GM19193 (cell line): ENCODE results near the gene LRP5.

ENCODE experiments used
- POLR2A ChIP-seq: IDR thresholded peaks from 4 replicates; pipeline ENCODE4 v1.6.1; 2011; ENCODE audit not compliant: insufficient read depth, insufficient read length; ENCODE audit errors: extremely low read depth

LRP5 gene

GRCh38 chr11:68469122-68469521, 156.7 kb downstream of the LRP5 start:
- TF ChIP-seq POLR2A = no peak

DNA sequence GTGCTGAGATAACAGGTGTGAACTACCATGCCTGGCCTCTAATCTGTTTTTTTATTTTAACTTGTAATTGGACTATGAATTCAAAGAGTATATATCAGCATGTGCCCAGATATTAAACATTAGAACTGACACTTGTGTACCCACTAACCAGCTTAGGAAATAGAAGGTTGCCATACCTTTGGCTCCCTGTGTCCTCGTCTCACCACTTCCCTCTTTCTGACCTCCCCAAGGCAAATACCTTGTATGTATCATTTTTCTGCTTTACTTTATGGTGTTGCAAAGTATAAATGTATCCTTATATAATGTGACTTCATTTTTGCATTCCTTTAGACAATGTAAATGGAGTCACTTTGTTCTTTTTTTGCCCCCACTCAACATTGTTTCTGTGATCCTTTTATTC, 157.3 kb downstream of the LRP5 start:
- no peak for TF ChIP-seq POLR2A

- TF ChIP-seq POLR2A = no peak
Measured at GRCh38 chr11:68470304-68470811, 158.0 kb downstream of the LRP5 start.

DNA sequence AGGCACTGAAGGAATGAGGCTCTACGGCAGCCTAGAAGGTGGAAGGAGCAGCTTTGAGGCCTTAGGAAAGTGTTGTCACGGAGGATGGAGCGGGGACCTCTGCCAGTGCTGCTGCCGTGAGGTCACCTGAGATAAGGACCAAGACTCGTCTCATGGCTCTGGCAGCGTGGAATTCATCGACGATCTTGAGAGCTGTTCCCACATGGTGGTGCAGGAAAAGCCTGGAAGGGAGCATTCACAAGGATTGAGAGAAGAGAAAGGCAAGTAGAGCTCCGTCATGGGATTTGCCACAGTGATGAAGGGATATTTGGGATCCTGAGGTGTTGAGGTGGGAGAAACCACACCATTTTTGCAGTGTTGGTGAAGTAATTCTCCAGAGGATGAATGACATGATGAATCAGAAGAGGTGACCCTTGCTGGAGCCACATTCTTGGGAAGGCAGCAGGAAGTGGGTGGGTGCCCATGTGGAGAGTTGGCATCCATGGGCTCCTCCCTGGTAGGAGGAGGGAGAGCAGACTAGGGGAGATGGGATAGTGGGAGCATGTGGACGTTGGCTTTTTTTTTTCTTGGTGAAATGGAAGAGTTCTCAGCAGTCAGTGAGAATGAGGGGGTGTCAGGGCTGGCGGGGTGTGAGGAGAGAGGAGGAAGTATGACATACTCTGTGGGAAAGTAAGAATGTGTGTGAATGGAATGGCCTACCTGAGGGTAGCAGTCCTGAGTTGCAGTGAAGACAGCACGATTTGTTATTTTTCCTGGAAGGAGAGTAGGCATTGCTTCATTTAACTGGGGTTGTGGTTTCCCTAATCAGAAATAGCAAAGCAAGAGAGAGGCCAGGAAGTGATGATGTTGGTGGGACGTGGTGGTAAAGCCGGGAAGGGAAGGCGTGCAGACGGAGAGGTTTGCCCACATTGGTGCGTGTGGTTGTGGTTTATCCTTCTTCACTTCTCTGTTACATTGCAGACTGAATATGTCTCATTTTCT, 159.3 kb downstream of the LRP5 start:
- TF ChIP-seq POLR2A = no peak

- no peak for TF ChIP-seq POLR2A
Measured at GRCh38 chr11:68472778-68473177, 160.4 kb downstream of the LRP5 start.

DNA sequence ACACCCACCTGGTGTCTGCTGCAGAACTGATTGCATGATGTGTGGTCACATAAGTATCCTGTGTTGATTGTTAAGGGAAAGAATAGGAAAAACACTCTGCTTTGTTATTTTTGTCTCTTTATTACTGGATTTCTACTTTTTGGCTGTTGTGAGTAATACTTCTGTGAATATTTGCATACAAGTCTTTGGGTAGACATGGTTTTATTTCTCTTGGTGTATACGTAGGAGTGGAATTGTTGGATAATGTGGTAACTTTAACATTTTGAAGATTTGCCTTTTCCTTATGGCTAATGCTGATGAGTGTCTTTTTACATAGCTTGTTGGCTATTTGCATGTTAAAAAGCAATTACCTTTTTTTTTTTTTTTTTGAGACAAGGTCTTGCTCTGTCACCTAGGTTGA, 161.3 kb downstream of the LRP5 start:
- TF ChIP-seq POLR2A = no peak

DNA sequence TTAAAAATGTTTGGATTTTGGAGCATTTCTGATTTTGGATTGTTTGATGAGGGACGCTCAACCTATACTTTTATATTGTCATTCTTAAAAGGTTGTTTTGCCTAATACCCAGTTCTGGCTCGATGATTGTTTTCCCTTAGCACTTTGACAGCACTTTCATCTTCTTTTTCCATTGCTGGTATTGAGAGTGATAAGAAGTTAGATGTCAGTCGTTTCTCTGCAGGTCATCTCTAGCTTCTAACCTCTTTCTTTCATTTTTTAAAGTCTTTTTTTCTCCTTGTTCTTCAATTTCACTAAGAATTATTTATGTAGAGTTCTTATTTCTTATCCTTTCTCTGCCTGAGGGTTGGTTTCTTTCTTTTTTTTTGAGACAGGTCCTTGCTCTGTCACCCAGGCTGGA, 167.0 kb downstream of the LRP5 start:
- TF ChIP-seq POLR2A = no peak

DNA sequence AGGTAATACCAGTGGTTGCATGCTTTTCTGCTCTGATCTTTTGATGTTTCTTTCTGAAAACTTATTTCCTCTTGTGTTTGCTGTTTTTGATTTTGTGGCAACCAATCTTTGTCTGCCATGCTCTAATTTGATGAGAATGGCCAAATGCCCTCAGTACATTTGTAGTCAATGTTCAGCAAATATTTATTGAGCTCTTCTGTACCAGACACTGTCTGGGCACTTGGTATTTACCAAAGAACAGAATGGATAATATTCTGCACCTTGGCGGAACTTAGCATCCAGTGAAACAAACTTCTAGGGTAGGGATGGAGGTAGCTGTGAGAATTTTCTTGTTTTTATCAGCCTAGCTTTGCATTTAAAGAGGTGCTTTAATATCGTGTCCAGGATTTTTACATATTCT, 167.8 kb downstream of the LRP5 start:
- TF ChIP-seq POLR2A = no peak

GRCh38 chr11:68480852-68481510, 168.6 kb downstream of the LRP5 start:
- no peak for TF ChIP-seq POLR2A

DNA sequence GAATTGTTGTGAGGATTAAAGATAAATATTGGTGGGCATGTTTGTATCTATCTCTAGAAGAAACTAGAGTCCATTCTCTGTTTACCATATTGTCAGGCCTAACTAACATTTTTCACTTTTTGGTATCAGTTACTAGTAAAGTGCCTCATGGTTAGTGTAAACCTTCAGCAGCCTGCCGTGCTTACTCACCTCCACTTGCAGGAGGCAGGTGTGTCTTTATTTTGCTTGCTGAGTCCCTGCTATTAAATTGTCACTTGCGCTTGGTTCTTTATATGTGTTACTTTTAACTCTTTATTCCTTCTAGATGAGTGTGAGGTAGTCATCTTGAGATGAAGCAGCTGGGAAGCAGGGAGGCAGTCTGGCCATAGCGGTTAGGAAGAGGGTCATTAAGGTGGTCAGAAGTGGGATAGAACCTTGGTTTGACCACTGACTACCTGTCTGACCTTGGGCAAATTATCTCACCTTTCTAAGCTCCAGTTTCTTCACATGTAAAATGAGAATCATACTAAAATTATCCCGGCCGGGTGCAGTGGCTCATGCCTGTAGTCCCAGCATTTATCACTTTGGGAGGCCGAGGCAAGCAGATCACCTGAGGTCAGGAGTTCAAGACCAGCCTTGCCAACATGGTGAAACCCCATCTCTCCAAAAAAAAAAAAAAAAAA, 169.3 kb downstream of the LRP5 start:
- no peak for TF ChIP-seq POLR2A

DNA sequence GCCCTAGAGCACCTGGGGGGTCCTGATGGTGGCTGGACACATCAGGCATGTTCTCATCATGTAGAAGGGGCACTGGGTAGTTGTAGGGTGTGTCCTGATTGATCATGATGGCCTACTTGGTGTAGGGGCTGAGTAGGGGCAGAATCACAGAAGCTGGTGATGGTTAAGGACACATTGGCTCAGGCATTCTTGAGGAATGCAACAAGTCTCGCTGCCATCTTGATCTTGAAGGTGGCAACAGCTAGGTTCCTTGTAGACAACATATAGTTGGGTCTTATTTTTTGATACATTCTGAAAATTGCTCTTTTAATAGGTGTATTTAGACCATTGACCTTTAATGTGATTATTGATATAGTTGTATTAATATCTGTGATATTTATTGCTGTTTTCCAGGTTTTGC, 176.2 kb downstream of the LRP5 start:
- TF ChIP-seq POLR2A = no peak

GRCh38 chr11:68495220-68495729, 182.9 kb downstream of the LRP5 start:
- no peak for TF ChIP-seq POLR2A

DNA sequence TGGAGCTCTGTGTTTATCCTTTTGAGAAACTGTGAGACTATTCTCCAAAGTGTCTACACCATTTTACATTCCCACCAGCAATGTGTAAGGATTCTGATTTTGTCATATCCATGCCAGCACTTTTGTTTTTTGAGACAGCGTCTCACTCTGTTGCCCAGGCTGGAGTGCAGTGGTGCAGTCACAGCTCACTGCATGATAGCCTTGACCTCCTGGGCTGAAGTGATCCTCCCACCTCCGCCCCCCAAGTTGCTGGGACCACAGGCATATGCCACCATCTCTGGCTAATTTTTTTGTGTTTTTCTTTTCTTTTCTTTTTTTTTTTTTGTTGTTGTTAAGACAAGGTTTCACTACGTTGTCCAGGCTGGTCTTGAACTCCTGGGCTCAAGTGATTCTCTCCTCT, 183.5 kb downstream of the LRP5 start:
- TF ChIP-seq POLR2A = no peak

GRCh38 chr11:68497761-68498160, 185.4 kb downstream of the LRP5 start:
- TF ChIP-seq POLR2A = no peak

- TF ChIP-seq POLR2A = no peak
Measured at GRCh38 chr11:68498321-68498720, 185.9 kb downstream of the LRP5 start.
